Panc1 (cell line): ENCODE results near the gene KCNC4. TPM values are rescaled to one million over a fixed set of nuclear protein-coding genes. Genes with fewer than 3 reads are reported as not detected.

Experiments used
- ATAC-seq: fragments of 200-7000 bp; cut with Tn5 transposase; 2 replicates; pipeline ENCODE4 v1.9.1; 2020; ENCODE audit warnings: mild to moderate bottlenecking, moderate library complexity
- BruUV-seq: library from RNA; stranded (reverse); fragments of 400-500 nt; replicated peaks from 2 replicates; lab custom pipeline; 2021; lab: Mats Ljungman, UMichigan
- CTCF ChIA-PET: fragments of 300-600 bp; sonication (Branson Sonifier 250); formaldehyde crosslinking; loops from one replicate; lab custom pipeline; 2022; ENCODE audit warnings: antibody characterized with exemption; lab: Charles Lee
- POLR2A ChIA-PET: fragments of 300-600 bp; sonication (Branson Sonifier 250); formaldehyde crosslinking; loops from one replicate; lab custom pipeline; 2022; ENCODE audit warnings: antibody characterized with exemption; lab: Charles Lee
- DNase-seq: peaks from one replicate; pipeline ENCODE4 v3.0.0-alpha.2; 2010; ENCODE audit warnings: low read depth, low spot score
- H3K27ac ChIP-seq: 2 replicates; pipeline ENCODE4 v1.5.1; 2011; ENCODE audit warnings: mild to moderate bottlenecking, low read length, inconsistent platforms
- H3K27me3 ChIP-seq: fragments of 200-500 bp; sonication (Bioruptor generic); 2 replicates; pipeline ENCODE4 v1.6.0; 2014; ENCODE audit warnings: low read length, inconsistent platforms; ENCODE audit not compliant: control insufficient read depth, insufficient read depth
- H3K36me3 ChIP-seq: fragments of 200-500 bp; sonication (Bioruptor generic); 2 replicates; pipeline ENCODE4 v1.5.1; 2014; ENCODE audit warnings: inconsistent platforms, mild to moderate bottlenecking, low read length, moderate library complexity; ENCODE audit not compliant: control insufficient read depth, insufficient read depth
- H3K4me1 ChIP-seq: 2 replicates; pipeline ENCODE4 v1.5.1; 2011; ENCODE audit warnings: inconsistent platforms, mild to moderate bottlenecking, low read length, moderate library complexity; ENCODE audit not compliant: control insufficient read depth, insufficient read depth
- H3K4me3 ChIP-seq, 2 experiments: 2 replicates each; pipeline ENCODE4 v1.5.1; 2011 to 2012; ENCODE audit warnings: low read depth in 2 of 2, low read length in 2 of 2, mild to moderate bottlenecking in 2 of 2, inconsistent platforms in 1 of 2, moderate library complexity in 1 of 2
- H3K9me3 ChIP-seq: fragments of 200-500 bp; sonication (Bioruptor generic); 2 replicates; pipeline ENCODE4 v1.5.1; 2014; ENCODE audit warnings: low read depth, mild to moderate bottlenecking, inconsistent platforms, low read length, moderate library complexity; ENCODE audit not compliant: control insufficient read depth, insufficient read depth
- CTCF ChIP-seq: fragments of 450-650 bp; IDR thresholded peaks from 2 replicates; pipeline ENCODE4 v1.5.1; 2017; ENCODE audit warnings: mild to moderate bottlenecking
- POLR2AphosphoS5 ChIP-seq: IDR thresholded peaks from 2 replicates; pipeline ENCODE4 v1.6.1; 2012; ENCODE audit warnings: mild to moderate bottlenecking, low read depth, low read length, moderate library complexity
- REST ChIP-seq, 2 experiments: IDR thresholded peaks; 2 replicates each; pipeline ENCODE4 v1.6.1; 2011 to 2012; ENCODE audit warnings: low read depth in 2 of 2, control low read depth in 1 of 2, low read length in 1 of 2, mild to moderate bottlenecking in 1 of 2, moderate library complexity in 1 of 2; ENCODE audit not compliant: insufficient read depth in 1 of 2
- SIN3A ChIP-seq: IDR thresholded peaks from 2 replicates; pipeline ENCODE4 v1.6.1; 2012; ENCODE audit warnings: low read depth, mild to moderate bottlenecking, low read length, moderate library complexity, borderline replicate concordance; ENCODE audit not compliant: insufficient read depth
- TCF7L2 ChIP-seq: IDR thresholded peaks from 2 replicates; pipeline ENCODE4 v1.6.1; 2011; ENCODE audit warnings: mild to moderate bottlenecking, low read depth, low read length, inconsistent platforms
- in situ Hi-C: cut with HindIII; loops from 2 replicates; pipeline ENCODE4 v1.10.0; 2016; ENCODE audit warnings: low sequenced_read_pairs, low pct_unique_long_range_greater_than_20kb
- intact Hi-C: fragments of 100-400 bp; cut with micrococcal nuclease; formaldehyde crosslinking; loops from one replicate; pipeline ENCODE4 v1.10.0; 2022; ENCODE audit not compliant: unreplicated experiment
- total RNA-seq: library from RNA; stranded (reverse); gene quantifications from one replicate; pipeline ENCODE4 v1.2.1, GENCODE V29; 2021; ENCODE audit not compliant: unreplicated experiment

Gene KCNC4
- total RNA-seq, 1 experiment from 2014 or later, result 15.4 TPM

GRCh38 chr1:110233861-110234260 lies 23.7 kb downstream of the KCNC4 start:
- in situ Hi-C loops, result no loop called here
- ATAC-seq, result no peak
- POLR2A ChIA-PET, result no interaction called here

GRCh38 chr1:110234691-110235090 lies 24.6 kb downstream of the KCNC4 start:
- Histone ChIP-seq H3K4me1 (peaks cover 5% of the 10 kb centered on the region; the same call in 1 of the 2 replicates), H3K36me3 (no peaks in the 10 kb centered on the region), H3K4me3 (no peak overlapping the region), H3K27ac (no peak overlapping the region), H3K27me3 (no peaks in the 10 kb centered on the region), H3K9me3 (no peaks in the 10 kb centered on the region)
- no peak for DNase-seq
- ATAC-seq, result no peak
- POLR2A ChIA-PET, result no interaction called here
- intact Hi-C loops, result no loop called here
- in situ Hi-C loops, result no loop called here
- TF ChIP-seq POLR2AphosphoS5 (no peak), SIN3A (no peak), TCF7L2 (no peak), CTCF (no peak), REST (IDR thresholded peaks at IDR 0.05; ENCODE audit: insufficient read depth in 1 of 2, low read depth in 2 of 2, low read length in 1 of 2) (no peak)
- BruUV-seq, result no TSS peak
- CTCF ChIA-PET, result no interaction called here

More at GRCh38 chr1:110233861-110234260, 23.7 kb downstream of the KCNC4 start:
- Histone ChIP-seq H3K27ac (no peak overlapping the region), H3K27me3 (no peaks in the 10 kb centered on the region), H3K4me3 (no peak overlapping the region), H3K9me3 (no peaks in the 10 kb centered on the region), H3K4me1 (peaks cover 5% of the 10 kb centered on the region; the same call in 1 of the 2 replicates), H3K36me3 (no peaks in the 10 kb centered on the region)
- no peak for DNase-seq
- intact Hi-C loops, result no loop called here
- no peak for TF ChIP-seq SIN3A
- no peak for TF ChIP-seq TCF7L2
- BruUV-seq, result no TSS peak
- CTCF ChIA-PET, result no interaction called here

- POLR2A ChIA-PET, result no interaction called here
Observed at GRCh38 chr1:110235181-110235833, 25.2 kb downstream of the KCNC4 start.

More at GRCh38 chr1:110235181-110235833, 25.2 kb downstream of the KCNC4 start:
- H3K4me3 ChIP-seq, result no peak overlapping the region
- in situ Hi-C loops (no loop called here), intact Hi-C loops (no loop called here)
- peaks cover 5% of the 10 kb centered on the region; the same call in 1 of the 2 replicates for H3K4me1 ChIP-seq
- no TSS peak for BruUV-seq
- H3K27me3 ChIP-seq, result no peaks in the 10 kb centered on the region
- TF ChIP-seq REST (IDR thresholded peaks at IDR 0.05; ENCODE audit: insufficient read depth in 1 of 2, low read depth in 2 of 2, low read length in 1 of 2) (no peak), POLR2AphosphoS5 (no peak), SIN3A (no peak), CTCF (no peak), TCF7L2 (no peak)
- H3K9me3 ChIP-seq, result no peaks in the 10 kb centered on the region
- H3K36me3 ChIP-seq, result no peaks in the 10 kb centered on the region
- ATAC-seq, result no peak
- H3K27ac ChIP-seq, result no peak overlapping the region
- DNase-seq, result no peak
- CTCF ChIA-PET, result no interaction called here
